ENCODE results near the gene CDR2.
A peak's percentile ranks its signal among the peaks of the same experiment; 100 is the strongest.
"Not testable (repeated sequence)": the region's sequence is repeated elsewhere in the genome, so short reads cannot be mapped to it uniquely, and the experiment has no call there.

The CDR2 gene

GRCh38 chr16:22351017-22351416, 23.4 kb downstream of the CDR2 start:
- H3K9me3 Mint-ChIP-seq (ENCODE audit: low read depth); H3K27ac Mint-ChIP-seq; H3K4me3 Mint-ChIP-seq; H3K27me3 Mint-ChIP-seq: not testable (repeated sequence)
- H3K36me3 Mint-ChIP-seq = peaks cover 12% of the 10 kb centered on the region
- peaks cover 51% of the 10 kb centered on the region for H3K4me1 Mint-ChIP-seq (ENCODE audit: low read depth)

GRCh38 chr16:22348291-22348690, 26.1 kb downstream of the CDR2 start:
- Mint-ChIP-seq H3K36me3 (peaks cover 9% of the 10 kb centered on the region), H3K27me3 (no peaks in the 10 kb centered on the region), H3K9me3 (ENCODE audit: low read depth) (no peaks in the 10 kb centered on the region), H3K4me3 (no peak overlapping the region), H3K4me1 (ENCODE audit: low read depth) (peaks cover 31% of the 10 kb centered on the region), H3K27ac (no peak overlapping the region)

DNA sequence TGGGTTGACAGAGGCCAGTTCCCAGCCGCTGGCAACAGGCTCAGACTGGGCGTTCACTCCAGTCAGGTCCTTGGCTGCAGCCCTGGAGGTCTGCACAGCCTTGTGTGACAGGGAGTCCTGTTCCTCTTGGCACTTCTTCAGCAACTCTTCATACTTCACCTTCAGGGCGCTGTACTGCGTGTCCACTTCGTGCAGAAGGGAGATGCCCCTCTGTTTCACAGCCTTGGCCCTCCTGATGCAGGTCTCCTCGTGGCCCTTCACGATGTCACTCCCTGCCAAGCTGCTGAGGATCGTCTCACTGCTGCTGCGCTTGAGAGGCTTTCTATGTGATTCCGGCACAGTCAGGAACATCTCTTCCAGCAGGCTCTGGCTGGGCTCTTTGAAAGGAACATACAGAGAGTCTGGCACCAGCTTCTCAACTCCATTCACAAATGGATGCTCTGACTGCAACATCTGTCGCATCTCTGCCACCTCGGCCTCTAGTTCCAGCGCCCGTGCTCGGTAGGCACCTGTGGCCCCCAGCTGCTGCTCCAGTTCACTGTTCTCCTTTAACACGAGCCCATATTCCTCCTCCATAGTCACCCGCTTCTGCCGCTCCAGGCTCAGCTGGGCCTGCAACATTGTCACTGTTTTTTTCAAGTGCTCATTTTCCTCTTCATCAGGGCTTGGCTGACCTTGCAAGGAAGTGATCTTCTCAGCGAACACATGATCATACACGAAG, 27.2 kb downstream of the CDR2 start:
- peaks cover 17% of the 10 kb centered on the region for H3K36me3 Mint-ChIP-seq
- peak overlapping the region; percentile 76 for H3K27ac Mint-ChIP-seq
- no peaks in the 10 kb centered on the region for H3K9me3 Mint-ChIP-seq (ENCODE audit: low read depth)
- H3K4me3 Mint-ChIP-seq = no peak overlapping the region
- H3K27me3 Mint-ChIP-seq = no peaks in the 10 kb centered on the region
- peaks cover 26% of the 10 kb centered on the region for H3K4me1 Mint-ChIP-seq (ENCODE audit: low read depth)

DNA sequence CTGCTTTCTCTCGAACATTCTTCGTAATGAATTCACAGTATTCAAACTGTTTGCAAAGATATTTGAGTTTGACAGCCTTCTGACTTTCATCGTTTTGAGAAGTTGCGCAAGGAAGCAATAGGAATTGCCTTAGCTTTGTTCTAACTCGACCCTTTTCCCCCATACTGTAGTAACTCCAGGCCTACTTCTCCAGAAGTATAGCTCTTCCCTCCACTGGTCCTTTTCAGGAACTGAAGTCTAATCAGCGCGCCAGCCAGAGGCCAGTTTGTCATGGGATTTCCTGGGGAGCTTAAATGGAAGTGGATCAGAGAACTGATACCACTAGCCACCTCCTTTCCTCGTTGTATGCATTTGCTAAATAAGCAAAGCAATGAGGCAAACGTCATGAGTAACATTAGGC, 27.9 kb downstream of the CDR2 start:
- peaks cover 18% of the 10 kb centered on the region for H3K36me3 Mint-ChIP-seq
- H3K27me3 Mint-ChIP-seq = no peaks in the 10 kb centered on the region
- peaks cover 25% of the 10 kb centered on the region for H3K4me1 Mint-ChIP-seq (ENCODE audit: low read depth)
- H3K27ac Mint-ChIP-seq = peak overlapping the region; percentile 76
- no peak overlapping the region for H3K4me3 Mint-ChIP-seq
- H3K9me3 Mint-ChIP-seq (ENCODE audit: low read depth) = no peaks in the 10 kb centered on the region

DNA sequence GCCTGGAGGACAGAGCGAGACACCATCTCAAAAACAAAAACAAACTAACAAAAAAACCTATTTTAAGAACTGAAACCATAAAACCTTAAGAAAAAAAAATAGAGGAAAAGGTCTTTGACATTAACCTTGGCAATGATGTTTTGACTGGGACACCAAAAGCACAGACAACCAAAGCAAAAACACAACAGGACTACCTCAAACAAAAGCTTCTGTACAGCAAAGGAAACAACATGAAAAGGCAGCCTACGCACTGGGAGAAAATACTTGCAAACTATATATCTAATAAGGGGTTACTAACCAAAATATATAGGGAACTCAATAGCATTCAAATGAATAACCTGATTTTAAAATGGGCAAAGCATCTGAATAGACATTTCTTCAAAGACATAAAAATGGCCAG, 32.3 kb downstream of the CDR2 start:
- H3K27me3 Mint-ChIP-seq = no peaks in the 10 kb centered on the region
- H3K36me3 Mint-ChIP-seq = peaks cover 35% of the 10 kb centered on the region
- peaks cover 8% of the 10 kb centered on the region for H3K9me3 Mint-ChIP-seq (ENCODE audit: low read depth)
- H3K4me1 Mint-ChIP-seq (ENCODE audit: low read depth) = peaks cover 32% of the 10 kb centered on the region
- peak overlapping the region; percentile 68 for H3K27ac Mint-ChIP-seq
- H3K4me3 Mint-ChIP-seq = no peak overlapping the region

DNA sequence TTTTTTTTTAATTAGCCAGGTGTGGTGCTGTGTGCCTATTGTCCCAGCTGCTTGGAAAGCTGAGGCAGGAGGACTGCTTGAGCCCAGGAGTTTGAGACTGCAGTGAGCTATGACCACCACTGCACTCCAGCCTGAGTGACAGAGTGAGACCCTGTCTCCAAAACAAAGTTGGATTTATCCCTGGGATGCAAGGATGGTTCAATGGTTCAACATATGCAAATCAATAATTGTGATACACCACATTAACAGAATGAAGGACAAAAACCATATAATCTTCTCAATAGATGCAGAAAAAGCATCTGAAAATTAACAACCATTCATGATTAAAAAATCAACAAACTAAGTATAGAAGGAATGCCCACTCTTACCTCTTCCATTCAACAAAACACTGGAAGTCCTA, 33.5 kb downstream of the CDR2 start:
- H3K9me3 Mint-ChIP-seq (ENCODE audit: low read depth) = peaks cover 18% of the 10 kb centered on the region
- H3K36me3 Mint-ChIP-seq = peaks cover 44% of the 10 kb centered on the region
- no peak overlapping the region for H3K27ac Mint-ChIP-seq
- peaks cover 32% of the 10 kb centered on the region for H3K4me1 Mint-ChIP-seq (ENCODE audit: low read depth)
- no peak overlapping the region for H3K4me3 Mint-ChIP-seq
- no peaks in the 10 kb centered on the region for H3K27me3 Mint-ChIP-seq

DNA sequence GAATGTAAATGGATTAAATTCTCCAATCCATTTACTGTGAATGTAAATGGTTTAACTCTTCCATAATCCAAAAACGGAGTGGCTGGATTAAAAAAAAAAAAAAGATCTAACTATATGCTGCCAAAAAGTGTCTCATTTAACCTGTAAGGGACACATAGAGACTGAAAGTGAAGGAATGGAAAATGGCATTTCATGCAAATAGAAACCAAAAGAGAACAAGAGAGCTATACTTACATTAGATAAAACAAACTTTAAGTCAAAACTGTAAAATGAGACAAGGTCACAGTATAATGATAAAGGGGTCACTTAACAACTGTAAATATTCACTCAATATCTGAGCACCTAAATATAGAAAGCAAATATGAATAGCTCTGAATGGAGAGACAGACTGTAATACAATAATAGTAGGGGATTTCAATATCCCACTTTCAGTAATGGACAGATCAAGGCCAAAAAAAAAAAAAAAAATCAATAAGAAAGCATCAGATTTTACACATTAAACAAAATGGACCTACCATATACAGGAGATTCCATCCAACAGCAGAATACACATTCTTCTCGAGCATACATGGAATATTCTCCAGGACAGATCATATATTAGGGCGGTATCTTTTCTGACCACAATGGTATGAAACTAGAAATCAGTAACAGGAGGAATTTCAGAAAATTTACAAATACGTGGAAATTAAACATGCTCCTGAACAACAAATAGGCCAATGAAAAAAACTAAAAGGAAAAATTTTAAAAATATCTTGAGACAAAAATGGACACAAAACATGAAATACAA, 36.4 kb downstream of the CDR2 start:
- Mint-ChIP-seq H3K9me3 (ENCODE audit: low read depth) (peaks cover 18% of the 10 kb centered on the region), H3K36me3 (peaks cover 62% of the 10 kb centered on the region), H3K27ac (peak overlapping the region; percentile 55)

GRCh38 chr16:22337045-22337444, 37.4 kb downstream of the CDR2 start:
- H3K27ac Mint-ChIP-seq = peak overlapping the region; percentile 78
- no peaks in the 10 kb centered on the region for H3K27me3 Mint-ChIP-seq
- peaks cover 59% of the 10 kb centered on the region for H3K36me3 Mint-ChIP-seq
- H3K4me1 Mint-ChIP-seq (ENCODE audit: low read depth) = peaks cover 31% of the 10 kb centered on the region
- H3K9me3 Mint-ChIP-seq (ENCODE audit: low read depth) = peaks cover 18% of the 10 kb centered on the region
- no peak overlapping the region for H3K4me3 Mint-ChIP-seq

More for the DNA sequence above, 36.4 kb downstream of the CDR2 start:
- Mint-ChIP-seq H3K27me3 (no peaks in the 10 kb centered on the region), H3K4me1 (ENCODE audit: low read depth) (peaks cover 35% of the 10 kb centered on the region), H3K4me3 (peak overlapping the region; percentile 1)

- Mint-ChIP-seq H3K36me3 (peaks cover 61% of the 10 kb centered on the region), H3K9me3 (ENCODE audit: low read depth) (peaks cover 18% of the 10 kb centered on the region), H3K27ac (peak overlapping the region; percentile 78), H3K4me3 (no peak overlapping the region), H3K4me1 (ENCODE audit: low read depth) (peaks cover 28% of the 10 kb centered on the region), H3K27me3 (no peaks in the 10 kb centered on the region)
Measured at GRCh38 chr16:22336581-22336980, 37.8 kb downstream of the CDR2 start.

DNA sequence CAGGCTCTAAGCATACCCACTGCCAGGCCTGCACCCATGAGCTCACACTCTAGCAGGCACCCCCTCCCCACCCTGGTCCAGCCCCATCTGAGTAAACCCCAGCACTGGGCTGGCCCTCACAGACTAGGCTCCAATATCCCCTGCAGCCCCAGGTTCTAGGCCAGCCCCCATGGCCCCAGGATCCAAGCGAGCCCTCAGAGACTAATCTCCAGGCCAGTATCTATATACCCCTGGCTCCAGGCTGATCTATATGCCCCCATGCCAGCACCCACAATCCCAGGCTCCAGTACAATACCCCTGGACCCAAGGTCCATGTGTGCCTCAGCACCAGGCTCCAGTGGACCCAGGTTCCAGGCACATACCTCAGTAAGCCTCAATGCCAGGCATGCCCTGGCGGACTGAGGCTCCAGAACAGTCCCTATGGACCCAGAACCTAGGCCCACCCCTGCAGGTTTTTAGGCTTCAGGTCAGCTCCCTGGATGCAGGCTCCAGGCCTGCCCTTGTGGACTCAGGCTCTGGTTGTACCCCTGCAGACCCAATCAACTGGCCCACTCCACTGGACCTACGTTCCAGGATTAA, 38.7 kb downstream of the CDR2 start:
- H3K9me3 Mint-ChIP-seq (ENCODE audit: low read depth) = peaks cover 18% of the 10 kb centered on the region
- no peaks in the 10 kb centered on the region for H3K27me3 Mint-ChIP-seq
- peaks cover 61% of the 10 kb centered on the region for H3K36me3 Mint-ChIP-seq
- no peak overlapping the region for H3K4me3 Mint-ChIP-seq
- H3K4me1 Mint-ChIP-seq (ENCODE audit: low read depth) = peaks cover 32% of the 10 kb centered on the region
- H3K27ac Mint-ChIP-seq = no peak overlapping the region

- Mint-ChIP-seq H3K4me1 (ENCODE audit: low read depth) (peaks cover 37% of the 10 kb centered on the region), H3K27ac (peak overlapping the region; percentile 29), H3K36me3 (peaks cover 59% of the 10 kb centered on the region), H3K9me3 (ENCODE audit: low read depth) (peaks cover 14% of the 10 kb centered on the region), H3K27me3 (no peaks in the 10 kb centered on the region), H3K4me3 (no peak overlapping the region)
Measured at GRCh38 chr16:22333457-22333994, 40.9 kb downstream of the CDR2 start.

GRCh38 chr16:22330326-22330725, 44.1 kb downstream of the CDR2 start:
- H3K9me3 Mint-ChIP-seq (ENCODE audit: low read depth) = no peaks in the 10 kb centered on the region
- peaks cover 29% of the 10 kb centered on the region for H3K4me1 Mint-ChIP-seq (ENCODE audit: low read depth)
- peak overlapping the region; percentile 58 for H3K27ac Mint-ChIP-seq
- no peak overlapping the region for H3K4me3 Mint-ChIP-seq
- H3K36me3 Mint-ChIP-seq = peaks cover 36% of the 10 kb centered on the region
- H3K27me3 Mint-ChIP-seq = no peaks in the 10 kb centered on the region

DNA sequence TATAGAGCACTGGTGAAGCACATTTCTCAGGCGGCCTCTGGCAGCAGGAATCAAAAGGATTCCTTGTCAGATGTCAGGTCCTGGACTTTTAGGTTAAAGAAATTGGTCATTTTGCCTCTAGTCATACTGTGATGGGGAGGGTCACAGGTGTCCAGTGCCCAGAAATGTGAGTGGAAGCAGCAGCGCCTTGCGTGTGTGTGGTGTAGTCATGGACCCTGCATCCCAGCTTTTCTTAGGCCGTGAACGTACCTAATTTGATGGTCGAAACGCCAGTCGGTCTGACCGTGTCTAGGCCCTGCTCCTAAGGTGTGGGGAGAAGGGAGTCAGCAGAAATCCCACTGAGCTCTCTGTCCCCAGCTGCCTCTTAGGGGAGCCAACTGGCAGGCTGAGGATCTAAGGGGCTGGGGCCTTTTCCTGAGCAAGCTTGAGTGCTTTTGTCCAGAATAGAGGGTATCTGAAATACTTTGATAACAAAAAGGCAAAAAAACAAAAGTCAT, 45.2 kb downstream of the CDR2 start:
- Mint-ChIP-seq H3K27me3 (no peaks in the 10 kb centered on the region), H3K27ac (no peak overlapping the region), H3K4me1 (ENCODE audit: low read depth) (peaks cover 24% of the 10 kb centered on the region), H3K9me3 (ENCODE audit: low read depth) (no peaks in the 10 kb centered on the region), H3K4me3 (no peak overlapping the region), H3K36me3 (peaks cover 28% of the 10 kb centered on the region)

DNA sequence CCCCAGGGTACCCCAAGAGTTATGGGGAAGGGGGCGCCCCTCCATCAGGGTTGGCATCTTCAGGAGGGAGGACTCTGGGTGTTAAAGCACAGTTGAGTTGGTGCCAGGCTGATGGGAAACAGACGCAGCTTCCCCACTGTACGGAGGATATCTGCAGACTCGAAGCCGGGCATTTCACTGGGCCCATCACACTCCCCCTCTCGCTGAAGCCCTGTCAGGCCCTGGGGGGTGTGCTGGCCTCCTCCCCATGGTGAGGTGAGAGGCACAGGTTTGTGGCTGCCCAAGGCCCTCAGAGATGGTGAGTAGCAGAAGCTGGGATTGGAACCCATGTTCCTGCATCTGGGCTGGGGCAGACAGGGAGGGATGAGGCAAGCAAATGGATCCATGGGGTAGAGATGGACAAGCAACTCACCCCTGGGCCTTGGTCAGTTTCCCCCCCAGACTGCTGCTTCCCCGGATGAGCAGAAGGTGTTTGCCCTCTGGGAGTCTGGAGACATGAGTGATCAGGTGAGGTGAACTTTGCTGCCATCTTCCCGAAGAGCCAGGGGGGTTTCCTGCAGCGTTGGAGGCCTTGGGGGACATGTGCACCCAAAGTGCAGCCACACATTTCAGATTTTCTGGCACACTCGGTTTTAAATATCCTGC, 46.2 kb downstream of the CDR2 start:
- no peaks in the 10 kb centered on the region for H3K27me3 Mint-ChIP-seq
- H3K36me3 Mint-ChIP-seq = peaks cover 20% of the 10 kb centered on the region
- no peaks in the 10 kb centered on the region for H3K9me3 Mint-ChIP-seq (ENCODE audit: low read depth)
- H3K27ac Mint-ChIP-seq = no peak overlapping the region
- H3K4me3 Mint-ChIP-seq = no peak overlapping the region
- peaks cover 21% of the 10 kb centered on the region for H3K4me1 Mint-ChIP-seq (ENCODE audit: low read depth)

DNA sequence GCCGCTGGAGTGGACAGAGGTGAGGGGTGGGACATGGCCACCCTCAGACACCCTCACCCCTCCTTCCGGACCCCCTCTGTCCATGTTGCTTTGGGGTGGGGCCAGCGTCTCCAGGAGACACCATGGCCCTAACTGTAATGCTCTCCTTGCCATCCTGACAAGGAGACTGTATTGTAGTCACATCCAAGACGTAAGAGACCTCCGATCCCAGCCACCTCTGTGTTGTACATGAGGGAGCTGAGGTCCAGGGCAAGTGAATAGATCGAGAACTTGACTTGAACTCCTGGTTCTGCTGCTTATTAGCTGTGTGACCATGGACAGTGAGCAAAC, 47.0 kb downstream of the CDR2 start:
- Mint-ChIP-seq H3K27ac (no peak overlapping the region), H3K27me3 (no peaks in the 10 kb centered on the region), H3K9me3 (ENCODE audit: low read depth) (no peaks in the 10 kb centered on the region), H3K4me1 (ENCODE audit: low read depth) (peaks cover 18% of the 10 kb centered on the region), H3K36me3 (peaks cover 17% of the 10 kb centered on the region), H3K4me3 (no peak overlapping the region)

Data from activated naive CD8-positive, alpha-beta T cell (primary cell).